Measurements from ENCODE around the gene SCRG1.

The SCRG1 gene

DNA sequence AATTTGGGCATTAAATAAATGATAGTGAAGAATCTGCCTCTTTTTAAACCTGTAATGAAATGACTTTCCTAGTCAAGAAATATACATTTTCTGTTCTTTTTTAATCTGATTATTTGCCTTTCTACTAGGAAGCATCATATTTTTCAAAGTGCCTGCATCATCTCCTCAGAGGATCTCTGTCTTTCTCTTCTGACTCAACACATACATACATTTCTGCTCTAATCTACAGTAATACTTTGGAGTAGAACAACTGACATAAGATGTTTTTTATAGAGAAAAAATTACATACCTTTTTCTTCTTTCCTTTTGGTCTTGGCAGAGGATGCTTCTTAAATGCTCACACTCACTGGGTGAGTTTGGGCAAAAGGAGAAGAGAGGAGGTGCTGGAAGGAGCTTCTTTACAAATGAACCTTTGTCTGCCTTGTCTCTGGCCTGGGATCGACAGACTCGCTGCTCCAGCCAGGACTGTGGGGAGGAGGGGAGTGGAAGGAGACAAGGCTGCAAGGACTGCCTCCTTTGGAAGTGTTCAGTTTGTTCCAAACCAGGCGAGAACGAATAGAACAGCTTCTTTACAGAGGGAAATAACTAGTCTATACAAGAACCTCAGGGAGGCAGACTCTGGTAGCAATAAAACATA lies at the start of gene SCRG1:
TSS of gene SCRG1 (minus strand) at position 338 of the 637 bp plus-strand sequence. CDS start 7,702 bp downstream, outside the sequence.
- no peak within 1 kb of the TSS for H3K27ac ChIP-seq
- TF ChIP-seq ZFX (IDR thresholded peaks at IDR 0.05; ENCODE audit: borderline replicate concordance) = no peak
- TF ChIP-seq, protein P1, sequence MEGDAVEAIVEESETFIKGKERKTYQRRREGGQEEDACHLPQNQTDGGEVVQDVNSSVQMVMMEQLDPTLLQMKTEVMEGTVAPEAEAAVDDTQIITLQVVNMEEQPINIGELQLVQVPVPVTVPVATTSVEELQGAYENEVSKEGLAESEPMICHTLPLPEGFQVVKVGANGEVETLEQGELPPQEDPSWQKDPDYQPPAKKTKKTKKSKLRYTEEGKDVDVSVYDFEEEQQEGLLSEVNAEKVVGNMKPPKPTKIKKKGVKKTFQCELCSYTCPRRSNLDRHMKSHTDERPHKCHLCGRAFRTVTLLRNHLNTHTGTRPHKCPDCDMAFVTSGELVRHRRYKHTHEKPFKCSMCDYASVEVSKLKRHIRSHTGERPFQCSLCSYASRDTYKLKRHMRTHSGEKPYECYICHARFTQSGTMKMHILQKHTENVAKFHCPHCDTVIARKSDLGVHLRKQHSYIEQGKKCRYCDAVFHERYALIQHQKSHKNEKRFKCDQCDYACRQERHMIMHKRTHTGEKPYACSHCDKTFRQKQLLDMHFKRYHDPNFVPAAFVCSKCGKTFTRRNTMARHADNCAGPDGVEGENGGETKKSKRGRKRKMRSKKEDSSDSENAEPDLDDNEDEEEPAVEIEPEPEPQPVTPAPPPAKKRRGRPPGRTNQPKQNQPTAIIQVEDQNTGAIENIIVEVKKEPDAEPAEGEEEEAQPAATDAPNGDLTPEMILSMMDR (IDR thresholded peaks at IDR 0.05) = no peak

DNA sequence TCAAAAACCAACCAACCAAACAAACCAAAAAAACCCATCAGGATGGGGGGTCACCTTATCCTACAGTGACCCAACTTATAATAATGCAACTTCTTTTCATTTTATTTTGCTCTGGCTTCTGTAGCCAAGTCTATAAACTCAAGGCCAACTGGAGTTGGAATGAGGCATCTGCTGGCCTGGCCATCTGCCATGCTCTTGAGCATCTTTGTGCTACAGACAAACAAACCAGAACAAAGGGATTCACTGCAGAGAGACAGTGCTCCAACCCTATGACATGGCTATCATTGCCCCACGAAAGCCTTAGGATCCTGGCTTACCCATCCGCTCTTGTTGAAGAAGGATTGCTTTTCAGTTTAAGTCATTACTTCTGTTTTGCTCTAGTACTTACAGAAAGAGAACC lies 49.2 kb upstream of the SCRG1 start:
- no peak overlapping the region for H3K27ac ChIP-seq
- TF ChIP-seq ZFX (IDR thresholded peaks at IDR 0.05; ENCODE audit: borderline replicate concordance) = no peak
- TF ChIP-seq, protein P1 (IDR thresholded peaks at IDR 0.05) = no peak

DNA sequence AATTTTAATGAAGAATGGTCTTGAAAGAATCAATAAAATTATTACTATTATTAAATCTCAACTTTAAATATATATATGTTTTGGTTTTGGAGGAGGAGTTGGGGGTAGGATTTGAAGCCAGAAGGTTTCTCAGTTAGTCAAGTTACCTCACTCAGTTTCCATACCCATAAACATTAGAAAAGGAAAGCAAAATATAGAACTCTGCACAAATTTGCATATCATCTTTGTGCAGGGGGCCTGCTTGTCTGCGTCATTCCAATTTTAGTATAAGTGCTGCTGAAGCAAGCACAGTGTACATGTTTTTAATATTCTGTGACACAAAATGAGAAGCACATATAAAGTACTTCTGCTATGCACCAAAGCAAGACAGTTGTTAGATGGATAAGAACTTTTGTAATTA lies 47.5 kb upstream of the SCRG1 start:
- no peak for TF ChIP-seq ZFX (IDR thresholded peaks at IDR 0.05; ENCODE audit: borderline replicate concordance)
- TF ChIP-seq, protein P1 (IDR thresholded peaks at IDR 0.05) = no peak
- no peak overlapping the region for H3K27ac ChIP-seq

DNA sequence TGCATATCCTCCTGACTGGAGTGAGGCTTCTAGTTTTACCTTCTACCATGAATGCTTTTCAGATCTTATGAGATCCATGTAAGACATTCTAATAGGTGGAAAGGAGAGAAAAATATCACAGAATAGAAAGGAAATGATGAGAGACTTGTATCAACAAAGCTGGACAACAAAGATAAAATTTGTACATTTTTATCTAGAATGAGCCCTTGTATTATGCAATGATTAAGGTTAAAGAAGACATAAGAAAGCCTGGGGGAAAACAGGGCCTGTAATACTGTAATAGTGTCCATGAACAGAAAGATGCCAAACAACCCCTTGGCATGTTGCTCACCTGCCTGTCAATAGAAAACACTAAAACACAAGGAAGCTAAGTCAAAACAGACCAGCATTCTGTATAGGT lies 44.2 kb upstream of the SCRG1 start:
- TF ChIP-seq ZFX (IDR thresholded peaks at IDR 0.05; ENCODE audit: borderline replicate concordance) = no peak
- TF ChIP-seq, protein P1 (IDR thresholded peaks at IDR 0.05) = no peak
- no peak overlapping the region for H3K27ac ChIP-seq

DNA sequence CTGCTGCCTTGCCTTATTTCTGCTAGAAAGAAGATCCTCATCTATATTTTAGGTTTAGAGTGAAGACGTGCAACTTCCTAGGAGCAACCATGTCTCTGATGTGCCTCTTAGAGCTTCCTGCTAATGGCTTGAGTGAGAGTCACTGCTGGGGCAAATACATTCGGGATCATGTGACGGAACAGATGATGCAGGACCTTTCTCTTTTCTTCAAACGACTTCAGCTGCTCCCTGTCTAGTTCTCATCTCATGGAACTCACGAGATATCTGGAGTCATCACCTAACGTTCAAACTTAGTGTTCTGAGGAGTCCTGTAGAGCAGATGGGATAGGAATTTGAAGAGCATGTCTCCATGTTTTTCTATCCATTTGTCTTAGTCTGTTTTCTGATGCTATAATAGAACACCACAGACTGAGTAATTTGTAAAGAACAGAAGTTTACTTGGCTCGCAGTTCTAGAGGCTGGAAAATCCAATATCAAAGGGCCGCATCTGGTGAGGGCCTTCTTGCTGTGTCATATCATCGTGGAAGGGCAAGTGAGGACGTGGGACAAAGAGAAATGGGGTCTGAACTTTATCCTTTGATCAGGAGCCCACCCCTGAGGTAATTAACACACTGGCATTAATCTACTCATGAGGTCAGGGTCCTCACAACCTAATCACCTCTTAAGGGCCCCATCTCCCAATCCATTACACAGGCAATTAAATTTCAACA lies 43.5 kb upstream of the SCRG1 start:
- H3K27ac ChIP-seq = no peak overlapping the region
- TF ChIP-seq ZFX (IDR thresholded peaks at IDR 0.05; ENCODE audit: borderline replicate concordance) = no peak
- TF ChIP-seq, protein P1 (IDR thresholded peaks at IDR 0.05) = no peak

DNA sequence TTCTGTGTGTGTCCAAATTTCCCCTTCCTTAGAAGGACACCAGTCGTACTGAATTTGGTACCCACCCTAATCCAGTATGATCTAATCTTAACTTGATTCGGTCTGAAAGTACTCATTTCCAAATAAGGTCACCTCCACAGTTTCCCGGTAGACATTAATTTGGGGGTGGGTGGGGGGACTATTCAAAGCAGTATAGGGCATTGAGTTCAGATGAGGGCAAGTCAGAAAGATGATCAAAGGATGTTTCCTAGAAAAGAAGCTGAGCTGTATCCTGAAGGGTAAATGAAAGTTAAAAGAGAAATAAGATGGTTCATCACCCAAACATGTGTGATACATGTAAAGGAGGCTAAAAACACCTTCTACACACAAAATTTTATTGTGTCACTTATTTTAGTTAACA lies 42.0 kb upstream of the SCRG1 start:
- no peak for TF ChIP-seq ZFX (IDR thresholded peaks at IDR 0.05; ENCODE audit: borderline replicate concordance)
- TF ChIP-seq, protein P1 (IDR thresholded peaks at IDR 0.05) = no peak
- H3K27ac ChIP-seq = no peak overlapping the region

DNA sequence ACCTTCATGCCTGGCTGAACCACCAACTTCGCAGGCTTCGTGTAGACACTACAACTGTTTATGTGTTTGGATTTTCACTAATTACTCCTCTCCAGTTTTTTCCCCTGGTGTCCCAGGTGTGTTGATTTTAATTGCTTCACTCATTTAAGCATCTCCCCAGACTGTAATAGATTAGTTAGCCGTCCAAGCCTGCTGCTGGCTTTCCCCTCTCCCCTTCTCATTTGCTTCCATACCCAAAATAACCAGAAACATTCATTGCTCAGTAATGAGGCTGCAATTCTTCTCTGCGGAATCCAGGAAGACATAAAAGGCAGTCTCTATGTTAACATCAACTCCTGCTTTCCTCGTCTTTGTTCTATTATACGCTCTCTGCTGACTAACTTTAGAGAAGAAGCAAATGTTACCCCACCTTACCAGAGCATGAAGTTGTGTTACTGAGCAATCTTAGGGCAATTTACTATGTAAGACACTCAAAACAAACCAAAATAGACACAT lies 37.9 kb upstream of the SCRG1 start:
- TF ChIP-seq, protein P1 (IDR thresholded peaks at IDR 0.05) = no peak
- TF ChIP-seq ZFX (IDR thresholded peaks at IDR 0.05; ENCODE audit: borderline replicate concordance) = no peak
- no peak overlapping the region for H3K27ac ChIP-seq
